GM18499 (cell line): ENCODE data around the gene TMEM200C.
"Not testable (repeated sequence)": the region's sequence is repeated elsewhere in the genome, so short reads cannot be mapped to it uniquely, and the experiment has no call there.

Source experiments
- ATAC-seq: cut with Tn5 transposase; IDR thresholded peaks from one replicate; pipeline ENCODE4 v1.9.1; 2021; ENCODE audit warnings: moderate number of reproducible peaks; ENCODE audit not compliant: insufficient read depth, unreplicated experiment

Gene TMEM200C

DNA sequence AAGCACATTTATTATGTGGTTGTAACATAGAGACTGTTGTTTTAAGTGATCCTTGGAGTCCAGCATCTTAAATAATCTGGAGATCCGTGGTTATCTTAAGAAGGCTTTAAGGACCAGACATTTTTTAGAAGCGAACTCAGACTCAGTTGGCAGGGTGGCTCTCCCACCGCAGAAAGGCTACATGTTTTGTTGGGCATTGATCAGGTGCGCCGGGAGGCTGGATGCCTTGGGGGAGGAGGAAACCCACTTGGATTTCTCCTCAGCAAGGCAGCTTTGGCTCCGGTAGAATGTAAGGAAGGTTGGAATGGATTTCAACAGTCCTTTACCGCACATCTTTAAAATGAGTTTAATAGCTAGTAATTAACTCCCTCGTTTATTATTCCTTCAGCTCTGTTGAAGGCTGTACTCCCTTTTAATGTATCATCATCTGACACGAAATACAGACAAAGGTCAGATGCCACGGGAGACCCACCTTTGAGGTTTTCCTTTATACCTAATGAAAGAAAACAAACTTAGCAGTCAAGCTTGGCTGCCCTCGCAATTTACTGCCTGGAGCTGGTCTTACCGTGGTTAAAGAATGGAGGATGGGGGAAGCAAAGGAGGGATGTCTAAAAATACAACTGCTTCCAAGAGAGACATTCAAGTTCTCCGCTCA lies 1.2 kb downstream of the TMEM200C start:
- no peak for ATAC-seq

DNA sequence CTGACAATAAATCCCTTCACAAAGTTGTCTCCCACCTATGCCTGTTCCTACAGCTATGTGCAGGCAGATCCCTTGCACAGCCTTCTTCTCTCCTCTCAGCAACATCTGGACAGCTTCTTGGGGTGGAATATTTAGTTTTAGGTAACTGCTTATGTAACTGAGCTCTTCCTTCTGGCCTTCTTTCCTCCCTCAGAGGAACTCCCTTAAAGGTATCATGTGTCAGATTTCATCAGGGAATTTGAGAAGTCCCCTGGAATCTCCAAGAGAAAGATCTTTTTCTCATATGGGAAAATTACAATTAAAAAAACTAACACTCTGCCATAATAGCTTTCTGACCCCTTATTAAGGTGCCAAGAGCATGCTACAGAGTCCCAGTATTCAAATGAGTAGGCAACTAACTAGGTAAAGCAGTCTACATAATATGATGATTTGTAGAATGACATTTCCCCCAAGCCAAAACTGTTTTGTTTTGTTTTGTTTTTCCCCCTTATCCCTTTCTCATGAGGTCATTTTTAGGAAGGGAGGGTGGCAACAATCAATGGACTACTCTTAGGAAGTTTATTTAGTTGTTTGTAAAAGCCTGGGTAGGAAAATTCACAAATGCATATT lies 2.4 kb downstream of the TMEM200C start:
- ATAC-seq: no peak

DNA sequence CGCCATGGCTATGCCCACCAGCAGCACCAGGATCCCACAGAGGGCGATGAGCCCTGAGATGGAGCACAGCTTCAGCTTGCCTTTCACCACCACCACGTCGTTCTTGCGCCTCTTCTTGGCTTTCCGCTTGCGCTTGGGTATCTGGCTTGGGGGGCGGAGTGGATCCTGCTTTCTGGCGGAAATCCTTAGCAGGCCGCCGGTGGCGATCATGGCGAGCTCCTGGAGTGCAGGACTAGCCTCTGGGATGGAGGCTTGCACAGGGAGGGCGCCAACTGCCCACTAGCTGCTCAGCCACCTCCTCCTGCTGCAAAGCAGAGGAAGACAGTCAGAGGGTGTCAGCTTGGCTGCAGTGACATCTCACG lies 3.5 kb downstream of the TMEM200C start:
- ATAC-seq: no peak

DNA sequence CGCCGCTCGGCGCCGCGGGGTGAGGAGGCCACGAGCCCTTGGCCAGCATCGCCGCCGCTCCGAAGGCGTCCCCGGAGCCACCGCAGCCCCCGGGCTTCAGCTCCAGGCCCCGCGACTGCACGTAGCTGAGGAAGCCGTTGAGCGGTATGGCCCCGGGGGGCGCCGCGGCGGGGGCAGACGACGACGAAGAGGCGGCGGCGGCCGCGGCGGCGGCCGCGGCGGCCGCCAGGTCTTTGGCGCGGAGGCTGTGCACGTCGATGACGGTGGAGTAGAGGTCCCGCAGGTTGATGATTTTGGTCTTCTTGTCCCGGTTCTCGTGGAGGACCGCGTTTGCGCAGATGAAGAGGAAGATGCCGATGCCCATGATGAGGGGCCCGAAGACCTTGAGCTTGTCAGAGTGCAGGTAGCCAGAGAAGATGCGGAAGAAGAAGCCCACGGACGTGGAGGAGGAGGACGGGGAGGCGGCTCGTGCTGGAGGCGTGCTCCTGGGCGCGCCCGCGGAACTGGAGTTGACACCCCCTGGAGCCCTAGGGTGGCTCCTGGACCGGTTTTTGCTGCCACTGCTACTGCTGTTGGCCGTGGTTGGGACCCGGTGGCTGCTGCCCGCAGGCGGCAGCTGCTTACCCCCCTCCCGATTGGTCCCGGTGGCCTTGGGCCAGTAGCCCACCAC lies 4.0 kb downstream of the TMEM200C start:
- no peak for ATAC-seq

- ATAC-seq: no peak
These were observed 4.8 kb downstream of the TMEM200C start for GRCh38 chr18:5890331-5891183.

GRCh38 chr18:5885361-5885760 lies 10.0 kb downstream of the TMEM200C start:
- no peak for ATAC-seq

DNA sequence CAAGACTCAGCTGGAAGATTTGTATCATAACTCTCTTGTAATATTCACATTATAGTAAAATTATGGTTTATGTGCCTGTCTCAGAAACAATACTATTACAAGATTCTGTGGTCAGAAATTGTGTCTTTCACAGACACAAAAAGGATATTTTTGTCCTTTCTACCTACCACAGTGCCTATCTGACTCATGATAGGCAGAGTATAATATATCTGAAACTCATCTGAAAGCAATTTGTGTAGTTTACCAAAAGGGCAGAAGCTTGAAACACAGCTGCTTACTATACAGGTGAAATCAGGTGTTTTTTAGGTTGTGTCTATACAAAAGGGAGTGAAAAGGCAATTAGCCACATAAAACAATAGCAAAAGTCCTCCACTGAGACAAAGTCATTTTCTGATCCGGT lies 10.9 kb downstream of the TMEM200C start:
- ATAC-seq: peak; percentile 57

DNA sequence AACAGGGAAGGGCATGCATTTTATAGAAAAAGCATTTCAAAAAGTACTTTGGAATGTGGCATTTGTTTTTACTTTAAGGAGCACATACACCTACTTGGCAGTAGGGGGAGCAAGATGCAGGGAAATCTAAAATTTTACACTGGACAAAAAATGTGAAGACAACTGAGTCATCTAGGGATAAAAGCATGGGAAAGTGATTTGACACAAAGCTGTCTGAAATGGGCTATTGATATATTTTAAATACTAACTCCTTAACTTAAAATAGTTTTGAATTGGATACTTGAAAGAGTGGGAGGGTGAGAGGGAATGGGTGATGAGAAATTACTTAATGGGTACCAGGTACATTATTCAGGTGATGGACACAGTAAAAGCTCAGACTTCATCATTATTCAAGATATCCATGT lies 15.8 kb downstream of the TMEM200C start:
- no peak for ATAC-seq

DNA sequence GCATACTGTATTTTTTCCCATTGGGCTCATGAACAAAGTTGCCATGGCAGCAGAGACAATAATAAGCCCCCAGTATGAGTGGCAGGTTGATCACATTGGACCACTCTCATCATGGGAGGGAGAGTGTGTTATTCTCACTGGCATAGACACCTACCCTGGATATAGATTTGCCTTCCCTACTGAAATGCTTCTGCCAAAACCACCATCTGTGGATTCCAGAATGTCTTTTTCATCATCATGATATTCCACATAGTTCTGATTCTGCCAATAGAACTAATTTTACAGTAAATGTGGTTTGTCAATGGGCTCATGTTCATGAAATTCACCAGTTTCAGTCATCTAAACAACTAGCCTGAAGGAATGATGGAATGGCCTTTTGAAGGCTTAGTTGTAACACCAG lies 18.4 kb downstream of the TMEM200C start:
- no peak for ATAC-seq

GRCh38 chr18:5874336-5874735 lies 21.0 kb downstream of the TMEM200C start:
- no peak for ATAC-seq

DNA sequence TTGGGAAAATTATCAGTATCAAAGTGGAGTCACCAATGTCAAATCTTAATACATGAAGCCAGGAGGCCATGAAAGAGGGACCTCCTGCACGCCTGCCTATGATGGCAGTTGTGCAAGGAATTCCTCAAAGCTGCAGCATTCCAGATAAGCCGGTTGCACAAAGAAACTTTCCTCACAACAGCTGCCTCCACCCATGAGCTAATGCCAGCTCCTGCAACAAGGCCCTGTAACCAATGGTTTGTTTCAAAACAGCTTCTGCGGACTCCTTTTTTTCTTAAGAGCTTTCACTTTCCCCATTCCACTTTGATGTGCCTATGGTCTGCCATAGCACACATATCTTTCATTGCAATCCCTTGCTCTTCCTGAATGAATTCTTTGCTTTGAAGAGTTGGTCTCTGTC lies 22.4 kb downstream of the TMEM200C start:
- ATAC-seq: no peak

DNA sequence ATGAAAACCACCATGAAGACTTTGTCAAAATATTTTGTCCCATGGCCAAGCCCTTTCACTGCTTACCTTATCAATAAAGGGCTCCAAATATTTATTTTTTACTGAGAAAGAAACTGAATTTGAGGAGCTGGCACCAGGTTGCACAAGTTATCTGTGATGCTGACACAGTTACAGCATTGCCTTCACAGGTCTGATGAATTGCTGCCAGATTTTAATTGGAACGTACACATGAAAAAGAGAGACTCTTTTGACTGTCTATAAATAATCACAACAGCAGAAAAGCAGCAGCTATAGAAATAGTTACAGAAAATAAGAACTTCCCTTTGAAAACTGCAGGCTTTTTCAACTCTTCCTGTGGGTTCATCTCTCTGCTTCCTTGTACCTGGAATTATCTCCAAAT lies 23.9 kb downstream of the TMEM200C start:
- no peak for ATAC-seq

GRCh38 chr18:5868218-5868854 lies 27.0 kb downstream of the TMEM200C start:
- ATAC-seq: peak; percentile 80

DNA sequence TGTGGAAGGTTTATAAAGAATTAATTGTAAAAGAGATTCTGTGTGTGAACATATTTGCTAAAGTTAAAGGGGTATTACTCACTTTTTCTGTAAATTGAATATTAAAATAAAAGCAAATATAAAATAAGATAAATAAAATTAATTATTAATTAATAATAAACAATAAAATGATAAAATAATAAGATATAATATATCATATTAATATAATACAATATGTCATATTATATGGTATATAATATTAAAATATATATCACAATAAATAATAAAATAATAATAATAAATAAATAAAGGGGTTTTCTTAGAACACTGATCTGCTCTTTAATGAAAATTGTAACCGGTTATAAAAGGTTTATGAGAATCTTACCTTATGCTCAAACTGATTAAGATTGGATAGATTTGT lies 29.8 kb downstream of the TMEM200C start:
- no peak for ATAC-seq

DNA sequence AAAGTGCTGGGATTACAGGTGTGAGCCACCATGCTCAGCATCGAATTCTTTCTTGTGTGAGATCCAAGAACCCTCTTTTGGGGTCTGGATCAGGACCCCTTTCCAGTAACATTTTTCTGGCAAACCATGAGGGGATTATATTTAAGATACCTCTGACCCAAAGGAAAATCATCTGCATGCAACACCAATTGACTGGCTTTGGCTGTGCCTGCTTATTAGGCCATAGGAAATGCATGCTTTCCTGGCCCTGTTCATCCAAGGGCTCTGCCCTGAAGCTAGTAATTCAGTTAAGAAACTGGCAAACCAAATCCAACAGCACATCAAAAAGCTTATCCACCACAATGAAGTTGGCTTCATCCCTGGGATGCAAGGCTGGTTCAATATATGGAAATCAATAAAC lies 33.2 kb downstream of the TMEM200C start:
- ATAC-seq: not testable (repeated sequence)

DNA sequence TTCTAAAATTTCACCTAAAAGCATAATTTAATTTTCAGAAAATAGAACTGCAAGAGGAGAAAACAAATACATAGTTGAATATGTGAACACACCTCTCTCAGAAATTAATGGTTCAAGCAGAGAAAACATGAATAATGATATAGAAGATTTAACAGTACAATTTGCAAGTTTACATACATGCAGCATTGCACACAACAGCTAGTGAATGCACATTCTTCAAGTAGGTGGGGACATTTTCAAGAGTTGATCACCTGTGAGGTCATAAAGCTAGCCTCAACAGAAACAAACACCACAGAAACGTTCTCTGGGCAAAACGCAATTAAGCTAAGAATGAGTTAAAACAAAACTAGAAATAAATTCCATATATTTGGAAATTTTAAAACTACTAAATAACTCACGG lies 38.1 kb downstream of the TMEM200C start:
- no peak for ATAC-seq

GRCh38 chr18:5853253-5853652 lies 42.1 kb downstream of the TMEM200C start:
- ATAC-seq: no peak

DNA sequence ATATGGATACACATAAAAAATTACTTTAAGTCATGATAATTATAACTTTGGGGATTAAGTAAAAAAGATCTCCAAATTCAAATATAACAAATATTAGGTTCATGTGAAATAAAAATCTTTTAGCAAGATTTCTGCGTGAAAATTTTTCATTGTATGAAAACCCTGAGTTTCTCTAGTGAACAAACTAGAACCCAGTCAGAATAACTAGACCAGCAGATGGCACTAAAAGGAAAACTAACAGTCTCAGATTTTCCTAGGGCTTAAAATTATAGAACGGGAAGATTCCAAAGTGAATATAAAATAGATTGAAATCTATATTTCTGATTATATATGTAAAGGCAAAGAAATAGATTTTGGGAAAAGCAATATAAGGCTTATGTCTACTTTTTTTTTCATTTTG lies 43.3 kb downstream of the TMEM200C start:
- ATAC-seq: no peak

- no peak for ATAC-seq
These were observed 52.7 kb downstream of the TMEM200C start for GRCh38 chr18:5842653-5843052.

GRCh38 chr18:5841518-5841917 lies 53.8 kb downstream of the TMEM200C start:
- ATAC-seq: no peak

DNA sequence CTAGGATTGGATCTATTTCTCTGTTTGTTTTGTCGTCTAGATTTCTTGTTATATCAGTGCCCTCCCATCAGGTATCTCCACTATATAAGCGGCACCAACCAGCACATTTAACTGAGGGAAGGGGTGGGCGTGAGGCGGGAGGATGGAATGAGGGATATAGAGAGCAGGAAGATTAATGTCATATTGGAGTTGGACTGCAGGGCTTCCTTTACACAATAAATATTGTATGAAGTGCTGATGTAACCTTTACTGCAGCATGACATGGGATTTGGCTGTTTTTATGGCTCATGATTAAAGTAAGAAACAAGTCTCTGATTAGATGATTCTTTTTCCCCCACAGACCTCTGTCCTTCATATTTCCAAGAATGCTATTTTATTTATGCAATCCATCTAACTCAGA lies 54.8 kb downstream of the TMEM200C start:
- ATAC-seq: no peak
